ENCODE data around the gene LCP1.

The LCP1 gene

GRCh38 chr13:46102255-46102605 is 79.7 kb downstream of the LCP1 start:
- DNase-seq, result no peak
- H3K4me1 ChIP-seq, result no peaks in the 10 kb centered on the region
- no peaks in the 10 kb centered on the region for H3K36me3 ChIP-seq
- H3K27me3 ChIP-seq, result no peaks in the 10 kb centered on the region
- no peaks in the 10 kb centered on the region for H3K9me3 ChIP-seq
- H3K4me3 ChIP-seq (ENCODE audit: low read depth, low read length), result no peak overlapping the region
- TF ChIP-seq CTCF (IDR thresholded peaks at IDR 0.05; ENCODE audit: low read depth, low read length), result no peak

- Histone ChIP-seq H3K36me3 (no peaks in the 10 kb centered on the region), H3K27me3 (no peaks in the 10 kb centered on the region), H3K9me3 (no peaks in the 10 kb centered on the region), H3K4me3 (ENCODE audit: low read depth, low read length) (no peak overlapping the region), H3K4me1 (no peaks in the 10 kb centered on the region)
- DNase-seq, result no peak
- TF ChIP-seq CTCF (IDR thresholded peaks at IDR 0.05; ENCODE audit: low read depth, low read length), result no peak
Measured at GRCh38 chr13:46101484-46102254, 80.3 kb downstream of the LCP1 start.

GRCh38 chr13:46101002-46101401 is 81.0 kb downstream of the LCP1 start:
- DNase-seq, result no peak
- H3K4me3 ChIP-seq (ENCODE audit: low read depth, low read length), result no peak overlapping the region
- H3K4me1 ChIP-seq, result no peaks in the 10 kb centered on the region
- no peaks in the 10 kb centered on the region for H3K9me3 ChIP-seq
- TF ChIP-seq CTCF (IDR thresholded peaks at IDR 0.05; ENCODE audit: low read depth, low read length), result no peak
- H3K27me3 ChIP-seq, result no peaks in the 10 kb centered on the region
- H3K36me3 ChIP-seq, result no peaks in the 10 kb centered on the region

DNA sequence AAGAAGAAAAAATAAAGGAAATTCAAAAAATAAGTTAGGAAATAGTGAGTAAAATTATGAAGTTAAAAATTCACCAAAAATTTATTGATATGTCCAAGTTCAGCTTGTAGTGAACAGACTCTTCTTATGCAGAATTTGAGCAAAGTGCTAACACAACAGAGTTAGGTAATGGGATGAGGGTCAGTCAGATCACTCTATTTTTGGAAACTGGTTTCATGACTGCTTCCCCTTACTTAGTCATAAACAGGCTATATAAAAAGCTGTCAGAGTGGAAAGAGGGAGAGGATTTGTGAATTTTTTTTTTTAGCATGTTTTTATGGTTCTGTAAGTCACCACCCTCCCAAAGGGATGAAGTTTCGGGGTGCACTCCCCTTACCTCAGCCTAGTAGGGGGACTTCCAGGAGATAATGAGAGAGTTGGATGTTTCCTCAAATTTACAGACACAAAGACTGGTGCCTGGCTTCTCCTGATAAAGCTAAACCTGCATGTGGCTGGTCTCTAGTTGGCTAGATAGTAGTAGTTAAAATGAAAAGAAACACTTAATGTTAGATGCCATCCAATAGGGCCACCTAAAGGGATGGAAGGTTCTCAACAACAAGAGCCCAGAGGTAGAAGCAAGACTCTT is 81.7 kb downstream of the LCP1 start:
- Histone ChIP-seq H3K36me3 (no peaks in the 10 kb centered on the region), H3K9me3 (no peaks in the 10 kb centered on the region), H3K27me3 (no peaks in the 10 kb centered on the region), H3K4me3 (ENCODE audit: low read depth, low read length) (no peak overlapping the region), H3K4me1 (no peaks in the 10 kb centered on the region)
- no peak for TF ChIP-seq CTCF (IDR thresholded peaks at IDR 0.05; ENCODE audit: low read depth, low read length)
- no peak for DNase-seq

DNA sequence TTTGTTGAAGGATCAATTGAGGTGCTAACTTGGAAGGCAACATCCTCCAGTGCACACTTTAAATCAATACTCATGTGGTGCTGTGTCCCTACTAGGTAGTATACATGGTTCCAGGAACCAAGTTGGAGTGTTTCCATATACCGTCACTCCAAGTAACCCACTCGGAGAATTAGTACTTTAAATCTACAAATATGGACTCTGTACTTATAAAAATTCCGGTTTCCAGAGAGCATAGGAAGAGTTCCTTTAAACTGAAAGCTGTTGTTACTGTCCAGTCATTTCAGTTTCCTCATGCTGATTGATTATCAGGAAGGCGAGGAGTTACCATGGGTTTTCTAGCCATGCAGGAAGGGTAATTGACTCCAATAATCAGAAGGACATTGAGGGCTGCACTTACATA is 84.3 kb downstream of the LCP1 start:
- no peaks in the 10 kb centered on the region for H3K9me3 ChIP-seq
- no peak for DNase-seq
- H3K27me3 ChIP-seq, result peaks cover 8% of the 10 kb centered on the region
- no peak for TF ChIP-seq CTCF (IDR thresholded peaks at IDR 0.05; ENCODE audit: low read depth, low read length)
- H3K4me3 ChIP-seq (ENCODE audit: low read depth, low read length), result no peak overlapping the region
- no peaks in the 10 kb centered on the region for H3K36me3 ChIP-seq
- no peaks in the 10 kb centered on the region for H3K4me1 ChIP-seq

- Histone ChIP-seq H3K27me3 (peaks cover 14% of the 10 kb centered on the region), H3K4me1 (no peaks in the 10 kb centered on the region), H3K9me3 (no peaks in the 10 kb centered on the region), H3K36me3 (no peaks in the 10 kb centered on the region), H3K4me3 (ENCODE audit: low read depth, low read length) (no peak overlapping the region)
- no peak for DNase-seq
- TF ChIP-seq CTCF (IDR thresholded peaks at IDR 0.05; ENCODE audit: low read depth, low read length), result no peak
Measured at GRCh38 chr13:46097015-46097414, 85.0 kb downstream of the LCP1 start.
